GM23338 (cell line): ENCODE measurements around the gene SLCO3A1. TPM values are rescaled to one million over a fixed set of nuclear protein-coding genes. Genes with fewer than 3 reads are reported as not detected.

ENCODE experiments used
- ATAC-seq: fragments of 200-7000 bp; cut with Tn5 transposase; 3 replicates; pipeline ENCODE4 v1.9.1; 2020
- DNase-seq: peaks from one replicate; pipeline ENCODE4 v3.0.0-alpha.2; 2015; ENCODE audit warnings: low spot score
- H2AFZ ChIP-seq: fragments of 200-600 bp; sonication (generic); 2 replicates; pipeline ENCODE4 v1.8.0; 2016; ENCODE audit warnings: antibody characterized with exemption, mild to moderate bottlenecking, moderate library complexity
- H3F3A ChIP-seq: fragments of 200-600 bp; sonication (generic); replicated peaks from 2 replicates; pipeline ENCODE4 v1.8.0; 2017; ENCODE audit warnings: antibody characterized with exemption, mixed run types, low read depth
- H3K27ac ChIP-seq: fragments of 200-600 bp; sonication (generic); 2 replicates; pipeline ENCODE4 v1.6.1; 2016; ENCODE audit warnings: low read depth
- H3K27me3 ChIP-seq: fragments of 200-600 bp; sonication (generic); 2 replicates; pipeline ENCODE4 v1.8.0; 2016; ENCODE audit warnings: mild to moderate bottlenecking, mixed run types, moderate library complexity; ENCODE audit not compliant: insufficient read depth
- H3K36me3 ChIP-seq: fragments of 200-600 bp; sonication (generic); 2 replicates; pipeline ENCODE4 v1.8.0; 2016; ENCODE audit warnings: mild to moderate bottlenecking; ENCODE audit not compliant: insufficient read depth
- H3K4me1 ChIP-seq: fragments of 200-600 bp; sonication (generic); 2 replicates; pipeline ENCODE4 v1.8.0; 2016; ENCODE audit warnings: mild to moderate bottlenecking, moderate library complexity; ENCODE audit not compliant: insufficient read depth
- H3K4me2 ChIP-seq: fragments of 200-600 bp; sonication (generic); 2 replicates; pipeline ENCODE4 v1.7.1; 2017; ENCODE audit warnings: mixed run types
- H3K4me3 ChIP-seq: fragments of 200-600 bp; sonication (generic); 2 replicates; pipeline ENCODE4 v1.6.1; 2016; ENCODE audit warnings: mixed run types
- H3K79me2 ChIP-seq: fragments of 200-600 bp; sonication (generic); replicated peaks from 2 replicates; pipeline ENCODE4 v1.8.0; 2017; ENCODE audit warnings: mild to moderate bottlenecking; ENCODE audit not compliant: insufficient read depth
- H3K9me2 ChIP-seq: fragments of 200-600 bp; sonication (generic); 2 replicates; pipeline ENCODE4 v1.8.0; 2017; ENCODE audit not compliant: insufficient read depth
- H4K20me1 ChIP-seq: fragments of 200-600 bp; sonication (generic); replicated peaks from 2 replicates; pipeline ENCODE4 v1.8.0; 2017; ENCODE audit warnings: mild to moderate bottlenecking; ENCODE audit not compliant: insufficient read depth
- H3K27ac Mint-ChIP-seq: 2 replicates; pipeline ENCODE4 v1.8.0; 2020; ENCODE audit warnings: inconsistent platforms, mild to moderate bottlenecking, moderate library complexity, mixed read lengths
- H3K27me3 Mint-ChIP-seq: 3 replicates; pipeline ENCODE4 v1.8.0; 2022; ENCODE audit warnings: low read depth, mild to moderate bottlenecking, moderate library complexity, mixed read lengths, inconsistent platforms; ENCODE audit not compliant: insufficient read depth, poor library complexity
- H3K36me3 Mint-ChIP-seq: 3 replicates; pipeline ENCODE4 v1.8.0; 2021; ENCODE audit warnings: low read depth, mild to moderate bottlenecking, inconsistent platforms, moderate library complexity, mixed read lengths
- H3K4me1 Mint-ChIP-seq: 3 replicates; pipeline ENCODE4 v1.8.0; 2020; ENCODE audit warnings: mild to moderate bottlenecking, inconsistent platforms, mixed read lengths
- H3K4me3 Mint-ChIP-seq: 3 replicates; pipeline ENCODE4 v1.8.0; 2021; ENCODE audit warnings: moderate library complexity, mild to moderate bottlenecking, inconsistent platforms, mixed read lengths
- H3K9me3 Mint-ChIP-seq: 3 replicates; pipeline ENCODE4 v1.8.0; 2020; ENCODE audit warnings: moderate library complexity, mild to moderate bottlenecking, inconsistent platforms, mixed read lengths
- CREB1 ChIP-seq: fragments of 250-450 bp; sonication (Bioruptor Pico); IDR thresholded peaks from 2 replicates; pipeline ENCODE4 v1.5.0; 2020; ENCODE audit warnings: low read depth, mild to moderate bottlenecking, moderate library complexity
- CTCF ChIP-seq, 2 experiments: fragments of 200-600 bp in 1 of 2; sonication (generic) in 1 of 2; conservative IDR thresholded peaks; 2 replicates each; pipeline versions ENCODE4 v1.5.1 to v1.6.1; 2016 to 2017; ENCODE audit warnings: antibody characterized with exemption in 2 of 2, low read depth in 2 of 2, mild to moderate bottlenecking in 2 of 2, moderate library complexity in 1 of 2
- ETS1 ChIP-seq: IDR thresholded peaks from 2 replicates; pipeline ENCODE4 v1.6.1; 2016; ENCODE audit warnings: antibody characterized with exemption
- EZH2 ChIP-seq: fragments of 200-600 bp; sonication (generic); IDR thresholded peaks from one replicate; pipeline ENCODE4 v1.8.0; 2017; ENCODE audit warnings: antibody characterized with exemption, mild to moderate bottlenecking, low read depth; ENCODE audit not compliant: unreplicated experiment
- EZH2phosphoT487 ChIP-seq: fragments of 200-600 bp; sonication (generic); IDR thresholded peaks from one replicate; pipeline ENCODE4 v1.8.1; 2018; ENCODE audit warnings: antibody characterized with exemption; ENCODE audit not compliant: unreplicated experiment
- JUNB ChIP-seq: IDR thresholded peaks from one replicate; pipeline ENCODE4 v1.6.1; 2016; ENCODE audit warnings: antibody characterized with exemption; ENCODE audit not compliant: unreplicated experiment
- NANOG ChIP-seq: IDR thresholded peaks from 2 replicates; pipeline ENCODE4 v1.6.1; 2016; ENCODE audit warnings: antibody characterized with exemption, borderline replicate concordance
- POLR2AphosphoS5 ChIP-seq: IDR thresholded peaks from 2 replicates; pipeline ENCODE4 v1.6.1; 2016; ENCODE audit warnings: antibody characterized with exemption, low read depth
- STAT1 ChIP-seq: IDR thresholded peaks from one replicate; pipeline ENCODE4 v1.6.1; 2016; ENCODE audit warnings: antibody characterized with exemption; ENCODE audit not compliant: unreplicated experiment
- ZNF114 ChIP-seq: fragments of 250-450 bp; sonication (Bioruptor Pico); IDR thresholded peaks from 2 replicates; pipeline ENCODE4 v1.5.0; 2020; ENCODE audit warnings: mild to moderate bottlenecking, moderate library complexity
- ZNF331 ChIP-seq: fragments of 250-450 bp; sonication (Bioruptor Pico); IDR thresholded peaks from 2 replicates; pipeline ENCODE4 v1.5.0; 2020; ENCODE audit warnings: low read depth, mild to moderate bottlenecking, moderate library complexity
- ZNF462 ChIP-seq: fragments of 250-450 bp; sonication (Bioruptor Pico); IDR thresholded peaks from 2 replicates; pipeline ENCODE4 v1.5.0; 2020; ENCODE audit warnings: mild to moderate bottlenecking, moderate library complexity
- polyA plus RNA-seq: library from polyadenylated mRNA; unstranded; fragments of >200 nt; fragmentation: Nextera tagmentation; extraction: Ambion mirVana; gene quantifications from 2 replicates; pipeline ENCODE4 v1.2.1, GENCODE V29; 2016
- total RNA-seq: library from RNA; depleted of rRNA; stranded (reverse); fragments of >200 nt; shearing (Covaris generic); gene quantifications from 2 replicates; pipeline ENCODE4 v1.2.3, GENCODE V29; 2014
- TF ChIP-seq, protein P1 (sequence below): IDR thresholded peaks from one replicate; pipeline ENCODE4 v1.6.1; 2018; ENCODE audit warnings: antibody characterized with exemption; ENCODE audit not compliant: unreplicated experiment

Gene SLCO3A1
- total and polyA plus RNA-seq, 2 experiments from 2014 or later = 7.3 to 9.4 TPM

- Histone ChIP-seq H3K27me3 (no peaks in the 10 kb centered on the region), H4K20me1 (no peaks in the 10 kb centered on the region), H2AFZ (no peak overlapping the region), H3K4me1 (peaks cover 18% of the 10 kb centered on the region), H3K27ac (no peak overlapping the region), H3K36me3 (no peaks in the 10 kb centered on the region), H3F3A (no peaks in the 10 kb centered on the region), H3K79me2 (peaks cover 23% of the 10 kb centered on the region), H3K4me3 (no peak overlapping the region), H3K4me2 (no peak overlapping the region), H3K9me2 (0 out of 2 replicates have a peak, but pooled peaks cover 6% of the 10 kb centered on the region)
- DNase-seq (no peak), ATAC-seq (no peak)
- H3K4me3 Mint-ChIP-seq = no peak overlapping the region
- H3K9me3 Mint-ChIP-seq = no peaks in the 10 kb centered on the region
- no peaks in the 10 kb centered on the region for H3K27me3 Mint-ChIP-seq
- no peak overlapping the region for H3K27ac Mint-ChIP-seq
- TF ChIP-seq ETS1 (no peak), JUNB (no peak), EZH2 (no peak), EZH2phosphoT487 (no peak), POLR2AphosphoS5 (no peak), ZNF462 (CRISPR knock-in tag) (no peak), ZNF331 (CRISPR knock-in tag) (no peak), ZNF114 (CRISPR knock-in tag) (no peak), CREB1 (CRISPR knock-in tag) (no peak), STAT1 (no peak), CTCF (conservative IDR thresholded peaks at IDR 0.05; ENCODE audit: low read depth in 2 of 2) (no peak), NANOG (no peak)
- TF ChIP-seq, protein P1, sequence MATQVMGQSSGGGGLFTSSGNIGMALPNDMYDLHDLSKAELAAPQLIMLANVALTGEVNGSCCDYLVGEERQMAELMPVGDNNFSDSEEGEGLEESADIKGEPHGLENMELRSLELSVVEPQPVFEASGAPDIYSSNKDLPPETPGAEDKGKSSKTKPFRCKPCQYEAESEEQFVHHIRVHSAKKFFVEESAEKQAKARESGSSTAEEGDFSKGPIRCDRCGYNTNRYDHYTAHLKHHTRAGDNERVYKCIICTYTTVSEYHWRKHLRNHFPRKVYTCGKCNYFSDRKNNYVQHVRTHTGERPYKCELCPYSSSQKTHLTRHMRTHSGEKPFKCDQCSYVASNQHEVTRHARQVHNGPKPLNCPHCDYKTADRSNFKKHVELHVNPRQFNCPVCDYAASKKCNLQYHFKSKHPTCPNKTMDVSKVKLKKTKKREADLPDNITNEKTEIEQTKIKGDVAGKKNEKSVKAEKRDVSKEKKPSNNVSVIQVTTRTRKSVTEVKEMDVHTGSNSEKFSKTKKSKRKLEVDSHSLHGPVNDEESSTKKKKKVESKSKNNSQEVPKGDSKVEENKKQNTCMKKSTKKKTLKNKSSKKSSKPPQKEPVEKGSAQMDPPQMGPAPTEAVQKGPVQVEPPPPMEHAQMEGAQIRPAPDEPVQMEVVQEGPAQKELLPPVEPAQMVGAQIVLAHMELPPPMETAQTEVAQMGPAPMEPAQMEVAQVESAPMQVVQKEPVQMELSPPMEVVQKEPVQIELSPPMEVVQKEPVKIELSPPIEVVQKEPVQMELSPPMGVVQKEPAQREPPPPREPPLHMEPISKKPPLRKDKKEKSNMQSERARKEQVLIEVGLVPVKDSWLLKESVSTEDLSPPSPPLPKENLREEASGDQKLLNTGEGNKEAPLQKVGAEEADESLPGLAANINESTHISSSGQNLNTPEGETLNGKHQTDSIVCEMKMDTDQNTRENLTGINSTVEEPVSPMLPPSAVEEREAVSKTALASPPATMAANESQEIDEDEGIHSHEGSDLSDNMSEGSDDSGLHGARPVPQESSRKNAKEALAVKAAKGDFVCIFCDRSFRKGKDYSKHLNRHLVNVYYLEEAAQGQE = no peak
- no peaks in the 10 kb centered on the region for H3K36me3 Mint-ChIP-seq
- H3K4me1 Mint-ChIP-seq = peaks cover 19% of the 10 kb centered on the region
Measured at GRCh38 chr15:91904942-91905341, 51.4 kb downstream of the SLCO3A1 start.
